IMR-90 (cell line): ENCODE data around the gene ARPC5L. TPM values are rescaled to one million over a fixed set of nuclear protein-coding genes. Genes with fewer than 3 reads are reported as not detected.

ENCODE experiments used
- ATAC-seq: fragments of 200-7000 bp; cut with Tn5 transposase; 2 replicates; pipeline ENCODE4 v1.9.1; 2020; ENCODE audit warnings: low read depth, mild to moderate bottlenecking, moderate library complexity
- BruUV-seq: library from RNA; stranded (reverse); fragments of 400-500 nt; replicated peaks from 2 replicates; lab custom pipeline; 2021; lab: Mats Ljungman, UMichigan
- CTCF ChIA-PET: fragments of 300-600 bp; formaldehyde crosslinking; extraction: SDS; loops from one replicate; lab custom pipeline; 2021; ENCODE audit warnings: antibody characterized with exemption; lab: Yijun Ruan, JAX
- POLR2A ChIA-PET: fragments of 300-600 bp; sonication (Branson Sonifier 250); formaldehyde crosslinking; loops from one replicate; lab custom pipeline; 2022; ENCODE audit warnings: antibody characterized with exemption; ENCODE audit not compliant: unreplicated experiment; lab: Charles Lee
- DNase-seq: peaks from one replicate; pipeline ENCODE4 v3.0.0; 2013
- H2AFZ ChIP-seq: replicated peaks from 2 replicates; pipeline ENCODE3; 2013; ENCODE audit warnings: low read length, mild to moderate bottlenecking; ENCODE audit not compliant: poor library complexity
- H2AK5ac ChIP-seq: 2 replicates; pipeline ENCODE4 v1.6.1; 2013; ENCODE audit warnings: low read depth, low read length, inconsistent platforms
- H2AK9ac ChIP-seq: replicated peaks from 2 replicates; pipeline ENCODE3; 2013; ENCODE audit warnings: mild to moderate bottlenecking, low read depth, low read length, moderate library complexity; ENCODE audit not compliant: poor library complexity
- H2BK120ac ChIP-seq: 2 replicates; pipeline ENCODE4 v1.6.1; 2013; ENCODE audit warnings: low read depth, low read length, inconsistent platforms
- H2BK15ac ChIP-seq: 3 replicates; pipeline ENCODE4 v1.6.1; 2013; ENCODE audit warnings: low read depth, low read length, inconsistent platforms
- H2BK20ac ChIP-seq: 2 replicates; pipeline ENCODE4 v1.6.1; 2013; ENCODE audit warnings: low read depth, mild to moderate bottlenecking, inconsistent platforms, low read length, moderate library complexity
- H2BK5ac ChIP-seq: 2 replicates; pipeline ENCODE4 v1.6.1; 2013; ENCODE audit warnings: mild to moderate bottlenecking, low read depth, low read length, inconsistent platforms; ENCODE audit not compliant: poor library complexity, severe bottlenecking
- H3K14ac ChIP-seq: replicated peaks from 2 replicates; pipeline ENCODE4 v1.6.1; 2013; ENCODE audit warnings: low read depth, low read length, inconsistent platforms
- H3K18ac ChIP-seq: 2 replicates; pipeline ENCODE4 v1.6.1; 2013; ENCODE audit warnings: low read depth, low read length, control low read depth
- H3K23ac ChIP-seq: 2 replicates; pipeline ENCODE4 v1.6.1; 2013; ENCODE audit warnings: low read depth, low read length, inconsistent platforms
- H3K27ac ChIP-seq: 2 replicates; pipeline ENCODE4 v1.5.1; 2013; ENCODE audit warnings: mild to moderate bottlenecking, control low read depth, low read length; ENCODE audit not compliant: insufficient read depth
- H3K27me3 ChIP-seq: 2 replicates; pipeline ENCODE4 v1.6.1; 2013; ENCODE audit warnings: low read length; ENCODE audit not compliant: control insufficient read depth, insufficient read depth
- H3K36me3 ChIP-seq: 2 replicates; pipeline ENCODE4 v1.6.1; 2013; ENCODE audit warnings: low read length, mixed read lengths; ENCODE audit not compliant: control insufficient read depth, insufficient read depth
- H3K4ac ChIP-seq: 2 replicates; pipeline ENCODE4 v1.6.1; 2013; ENCODE audit warnings: low read depth, low read length, inconsistent platforms
- H3K4me1 ChIP-seq: 2 replicates; pipeline ENCODE4 v1.6.1; 2013; ENCODE audit warnings: low read length, mixed read lengths; ENCODE audit not compliant: control insufficient read depth, insufficient read depth
- H3K4me2 ChIP-seq: 2 replicates; pipeline ENCODE4 v1.6.1; 2013; ENCODE audit warnings: low read depth, mild to moderate bottlenecking, control low read depth, low read length, moderate library complexity
- H3K4me3 ChIP-seq: 2 replicates; pipeline ENCODE4 v1.5.1; 2013; ENCODE audit warnings: low read depth, mild to moderate bottlenecking, control low read depth, low read length, moderate library complexity; ENCODE audit not compliant: insufficient read depth
- H3K56ac ChIP-seq: 2 replicates; pipeline ENCODE4 v1.6.1; 2013; ENCODE audit warnings: low read length, inconsistent platforms; ENCODE audit not compliant: insufficient read depth; ENCODE audit errors: extremely low read depth
- H3K79me1 ChIP-seq, 2 experiments: 2 replicates each; pipeline ENCODE4 v1.6.1; 2013; ENCODE audit warnings: low read length in 2 of 2, inconsistent platforms in 1 of 2, low read depth in 1 of 2
- H3K9ac ChIP-seq: 2 replicates; pipeline ENCODE4 v1.6.1; 2013; ENCODE audit warnings: low read depth, low read length, control low read depth
- H3K9me1 ChIP-seq: 2 replicates; pipeline ENCODE4 v1.6.1; 2013; ENCODE audit warnings: low read length, inconsistent platforms; ENCODE audit not compliant: insufficient read depth
- H3K9me3 ChIP-seq: 2 replicates; pipeline ENCODE4 v1.6.1; 2013; ENCODE audit warnings: low read length; ENCODE audit not compliant: control insufficient read depth, insufficient read depth
- H4K20me1 ChIP-seq: 2 replicates; pipeline ENCODE4 v1.6.1; 2013; ENCODE audit warnings: low read length, inconsistent platforms; ENCODE audit not compliant: insufficient read depth
- H4K5ac ChIP-seq: 2 replicates; pipeline ENCODE4 v1.6.1; 2013; ENCODE audit warnings: mild to moderate bottlenecking, low read depth, low read length, control low read depth
- H4K8ac ChIP-seq, 2 experiments: 2 replicates each; pipeline ENCODE4 v1.6.1; 2013; ENCODE audit warnings: low read depth in 2 of 2, low read length in 2 of 2, control low read depth in 1 of 2, inconsistent platforms in 1 of 2
- H4K91ac ChIP-seq: 2 replicates; pipeline ENCODE4 v1.6.1; 2013; ENCODE audit warnings: low read depth, low read length, inconsistent platforms; ENCODE audit not compliant: insufficient read depth
- BHLHE40 ChIP-seq: fragments of 150-350 bp; IDR thresholded peaks from 2 replicates; pipeline ENCODE4 v1.6.1; 2016; ENCODE audit warnings: mild to moderate bottlenecking, low read depth, low read length
- CHD1 ChIP-seq: IDR thresholded peaks from 2 replicates; pipeline ENCODE4 v1.6.1; 2012; ENCODE audit warnings: low read depth, low read length, improper control_type of control experiment
- CTCF ChIP-seq: conservative IDR thresholded peaks from 2 replicates; pipeline ENCODE4 v1.5.1; 2012; ENCODE audit warnings: mild to moderate bottlenecking, low read depth, low read length, improper control_type of control experiment
- FOS ChIP-seq: fragments of 150-350 bp; IDR thresholded peaks from 2 replicates; pipeline ENCODE4 v1.6.1; 2016; ENCODE audit warnings: low read depth, low read length
- MAFK ChIP-seq: IDR thresholded peaks from 2 replicates; pipeline ENCODE4 v1.6.1; 2012; ENCODE audit warnings: low read depth, low read length, improper control_type of control experiment
- MAZ ChIP-seq: IDR thresholded peaks from 2 replicates; pipeline ENCODE4 v1.6.1; 2012; ENCODE audit warnings: low read depth, mild to moderate bottlenecking, low read length, improper control_type of control experiment, moderate library complexity, borderline replicate concordance
- MXI1 ChIP-seq: IDR thresholded peaks from 2 replicates; pipeline ENCODE4 v1.6.1; 2012; ENCODE audit warnings: low read depth, mild to moderate bottlenecking, low read length, moderate library complexity, borderline replicate concordance
- NFE2L2 ChIP-seq: fragments of 150-350 bp; IDR thresholded peaks from 2 replicates; pipeline ENCODE4 v1.6.1; 2016; ENCODE audit warnings: low read depth, mild to moderate bottlenecking, low read length
- POLR2A ChIP-seq: IDR thresholded peaks from 2 replicates; pipeline ENCODE4 v1.6.1; 2012; ENCODE audit warnings: mild to moderate bottlenecking, low read depth, low read length
- RAD21 ChIP-seq: IDR thresholded peaks from 2 replicates; pipeline ENCODE4 v1.6.1; 2012; ENCODE audit warnings: low read length, improper control_type of control experiment
- RFX5 ChIP-seq: IDR thresholded peaks from 2 replicates; pipeline ENCODE4 v1.8.0; 2012; ENCODE audit warnings: low read depth, mild to moderate bottlenecking, low read length, moderate library complexity
- SMC3 ChIP-seq: fragments of 150-350 bp; IDR thresholded peaks from 2 replicates; pipeline ENCODE4 v1.6.1; 2016; ENCODE audit warnings: low read depth, mild to moderate bottlenecking, antibody characterized with exemption, low read length, moderate library complexity
- USF2 ChIP-seq: fragments of 150-350 bp; IDR thresholded peaks from 2 replicates; pipeline ENCODE4 v1.6.1; 2017; ENCODE audit warnings: mild to moderate bottlenecking, antibody characterized with exemption, low read length, low read depth
- whole genome bisulfite sequencing, 2 experiments: methylation state at CpG; one replicate each; pipeline versions ENCODE4 v1.1.5 to v1.1.7; 2013; ENCODE audit warnings: missing lambda C conversion rate in 2 of 2; ENCODE audit not compliant: insufficient read length in 1 of 2; ENCODE audit errors: extremely low coverage in 2 of 2; 5-methylcytosine and 5-hydroxymethylcytosine counted together
- dilution Hi-C: fragments of 300-500 bp; cut with HindIII; formaldehyde crosslinking; loops from one replicate; pipeline ENCODE4 v1.14.3; 2018; ENCODE audit warnings: low sequenced_read_pairs; ENCODE audit not compliant: unreplicated experiment
- in situ Hi-C: fragments of 300-500 bp; cut with MboI; formaldehyde crosslinking; loops from 3 replicates; pipeline ENCODE4 v1.14.3; 2019; ENCODE audit warnings: low sequenced_read_pairs, inconsistent platforms, mixed read lengths
- intact Hi-C: fragments of 100-400 bp; cut with micrococcal nuclease; formaldehyde crosslinking; loops from 2 replicates; pipeline ENCODE4 v1.10.0; 2022
- polyA plus RNA-seq, 3 experiments: library from polyadenylated mRNA; depleted of rRNA; stranded (reverse); fragments of >200 nt; gene quantifications; 2 replicates each; pipeline ENCODE4 v1.2.3, GENCODE V29; 2012; ENCODE audit warnings: low replicate concordance in 1 of 3
- total RNA-seq: library from RNA; depleted of rRNA; stranded (reverse); fragments of >200 nt; gene quantifications from 2 replicates; pipeline ENCODE4 v1.2.3, GENCODE V29; 2012
- TF ChIP-seq, protein P1 (sequence below): fragments of 150-350 bp; IDR thresholded peaks from 2 replicates; pipeline ENCODE4 v1.6.1; 2016; ENCODE audit warnings: low read depth, mild to moderate bottlenecking, low read length, moderate library complexity, borderline replicate concordance

Gene ARPC5L
- total and polyA plus RNA-seq, 2 of the 4 experiments (the other 2 are of a cell fraction), result 11.1 to 53.8 TPM

GRCh38 chr9:124830593-124830992 lies 31.3 kb upstream of the ARPC5L start:
- in situ Hi-C loops, result no loop called here
- TF ChIP-seq MAFK (no peak), CHD1 (no peak), SMC3 (no peak), CTCF (no peak), POLR2A (no peak), MXI1 (no peak), FOS (no peak), MAZ (no peak), NFE2L2 (no peak), RAD21 (no peak), BHLHE40 (no peak), USF2 (no peak), RFX5 (no peak)
- TF ChIP-seq, protein P1, sequence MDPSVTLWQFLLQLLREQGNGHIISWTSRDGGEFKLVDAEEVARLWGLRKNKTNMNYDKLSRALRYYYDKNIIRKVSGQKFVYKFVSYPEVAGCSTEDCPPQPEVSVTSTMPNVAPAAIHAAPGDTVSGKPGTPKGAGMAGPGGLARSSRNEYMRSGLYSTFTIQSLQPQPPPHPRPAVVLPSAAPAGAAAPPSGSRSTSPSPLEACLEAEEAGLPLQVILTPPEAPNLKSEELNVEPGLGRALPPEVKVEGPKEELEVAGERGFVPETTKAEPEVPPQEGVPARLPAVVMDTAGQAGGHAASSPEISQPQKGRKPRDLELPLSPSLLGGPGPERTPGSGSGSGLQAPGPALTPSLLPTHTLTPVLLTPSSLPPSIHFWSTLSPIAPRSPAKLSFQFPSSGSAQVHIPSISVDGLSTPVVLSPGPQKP, result no peak
- peak overlapping the region; percentile 23; the same call in 1 of the 2 replicates for H2AK5ac ChIP-seq
- H3K4ac ChIP-seq, result peak overlapping the region; percentile 20; the same call in 1 of the 2 replicates
- dilution Hi-C loops, result no loop called here
- 0 out of 2 replicates have a peak, but pooled peaks cover 2% of the 10 kb centered on the region for H3K9me3 ChIP-seq
- no peak overlapping the region for H3K4me3 ChIP-seq
- no peak overlapping the region for H4K8ac ChIP-seq
- H2BK15ac ChIP-seq, result peak overlapping the region; percentile 3; the same call in 1 of the 3 replicates
- H2AFZ ChIP-seq, result no peak overlapping the region
- no peak overlapping the region for H3K18ac ChIP-seq
- no peak overlapping the region for H3K14ac ChIP-seq
- H3K36me3 ChIP-seq, result no peaks in the 10 kb centered on the region
- WGBS, 2 experiments, result 80% methylated on average over 1 of the region's 4 CpGs; no CpG with 5 or more reads in 1 of the 2 experiments
- 0 out of 2 replicates have a peak overlapping the region, but pooled peaks have one; percentile 52 for H2BK20ac ChIP-seq
- no peak overlapping the region for H3K9ac ChIP-seq
- no peak for DNase-seq
- no peak overlapping the region for H4K5ac ChIP-seq
- ATAC-seq, result no peak
- H3K23ac ChIP-seq, result no peak overlapping the region
- no peak overlapping the region for H2BK120ac ChIP-seq
- no TSS peak for BruUV-seq
- H3K27me3 ChIP-seq, result no peaks in the 10 kb centered on the region
- no peak overlapping the region for H3K56ac ChIP-seq
- POLR2A ChIA-PET, result no interaction called here
- no peak overlapping the region for H4K91ac ChIP-seq
- H4K20me1 ChIP-seq, result no peaks in the 10 kb centered on the region; the same call in 1 of the 2 replicates
- CTCF ChIA-PET, result no interaction called here
- no peak overlapping the region for H3K4me2 ChIP-seq
- intact Hi-C loops, result no loop called here
- H3K79me1 ChIP-seq, result no peaks in the 10 kb centered on the region
- peaks cover 24% of the 10 kb centered on the region for H3K4me1 ChIP-seq
- H3K9me1 ChIP-seq, result peaks cover 4% of the 10 kb centered on the region; the same call in 1 of the 2 replicates
- H3K27ac ChIP-seq, result no peak overlapping the region
- H2AK9ac ChIP-seq, result peak overlapping the region; percentile 2
- no peak overlapping the region for H2BK5ac ChIP-seq
